ENCODE data around the gene RUNX1.

Gene RUNX1

GRCh38 chr21:35015435-35016024, 33.6 kb downstream of the RUNX1 start:
- DNase-seq, result no peak

- no peak for DNase-seq
These were observed 34.6 kb downstream of the RUNX1 start for GRCh38 chr21:35014302-35015041.

- peak; percentile 24 for DNase-seq
These were observed 37.4 kb downstream of the RUNX1 start for GRCh38 chr21:35011681-35012080.

GRCh38 chr21:35010447-35010846, 38.7 kb downstream of the RUNX1 start:
- DNase-seq, result no peak

GRCh38 chr21:35007348-35007747, 41.8 kb downstream of the RUNX1 start:
- DNase-seq, result no peak

GRCh38 chr21:35006771-35007170, 42.3 kb downstream of the RUNX1 start:
- no peak for DNase-seq

- no peak for DNase-seq
These were observed 42.9 kb downstream of the RUNX1 start for GRCh38 chr21:35006248-35006647.

- peak; percentile 44 for DNase-seq
These were observed 43.4 kb downstream of the RUNX1 start for GRCh38 chr21:35005560-35006224.

GRCh38 chr21:35005077-35005476, 44.0 kb downstream of the RUNX1 start:
- no peak for DNase-seq

- DNase-seq, result no peak
These were observed 44.8 kb downstream of the RUNX1 start for GRCh38 chr21:35004314-35004713.

- DNase-seq, result peak; percentile 77
These were observed 46.0 kb downstream of the RUNX1 start for GRCh38 chr21:35002879-35003722.

- DNase-seq, result no peak
These were observed 49.6 kb downstream of the RUNX1 start for GRCh38 chr21:34999397-34999941.

- no peak for DNase-seq
These were observed 50.9 kb downstream of the RUNX1 start for GRCh38 chr21:34998176-34998575.

- DNase-seq, result no peak
These were observed 51.8 kb downstream of the RUNX1 start for GRCh38 chr21:34997294-34997693.

- DNase-seq, result peak; percentile 14
These were observed 52.6 kb downstream of the RUNX1 start for GRCh38 chr21:34996304-34997101.

- no peak for DNase-seq
These were observed 53.2 kb downstream of the RUNX1 start for GRCh38 chr21:34995979-34996303.

GRCh38 chr21:34994766-34995631, 54.1 kb downstream of the RUNX1 start:
- DNase-seq, result no peak

- peak; percentile 23 for DNase-seq
These were observed 55.6 kb downstream of the RUNX1 start for GRCh38 chr21:34993521-34993921.

- no peak for DNase-seq
These were observed 56.2 kb downstream of the RUNX1 start for GRCh38 chr21:34992736-34993398.

GRCh38 chr21:34992180-34992579, 56.9 kb downstream of the RUNX1 start:
- DNase-seq, result no peak
